Esophagus muscularis mucosa (tissue), 4 donors: Measurements from ENCODE around the gene NME1. TPM values are rescaled to one million over a fixed set of nuclear protein-coding genes. Genes with fewer than 3 reads are reported as not detected.
"Not testable (repeated sequence)": the region's sequence is repeated elsewhere in the genome, so short reads cannot be mapped to it uniquely, and the experiment has no call there.

ENCODE experiments used
- DNase-seq: peaks from one replicate; pipeline ENCODE4 v3.0.0-alpha.2; 2017; ENCODE audit errors: extremely low spot score
- H3K27ac ChIP-seq, 4 donors: fragments of 200-600 bp; sonication (generic); replicated peaks in 1 of 4; 1 replicate in 3 of 4; 2 replicates in 1 of 4; pipeline ENCODE4 v1.5.1; 2016 to 2019; ENCODE audit warnings: mild to moderate bottlenecking in 1 of 4
- H3K27me3 ChIP-seq, 4 donors: fragments of 200-600 bp; sonication (generic); one replicate each; pipeline versions ENCODE4 v1.5.1 to v1.6.0; 2016 to 2019
- H3K36me3 ChIP-seq, 4 donors: fragments of 200-600 bp; sonication (generic); one replicate each; pipeline ENCODE4 v1.5.1; 2016 to 2019
- H3K4me1 ChIP-seq, 4 donors: fragments of 200-600 bp; sonication (generic); one replicate each; pipeline ENCODE4 v1.5.1; 2016 to 2019
- H3K4me3 ChIP-seq, 4 donors: fragments of 200-600 bp; sonication (generic); 1 replicate in 2 of 4; 2 replicates in 2 of 4; pipeline ENCODE4 v1.5.1; 2016 to 2019; ENCODE audit warnings: mild to moderate bottlenecking in 4 of 4, moderate library complexity in 1 of 4
- H3K9me3 ChIP-seq, 4 donors: fragments of 200-600 bp; sonication (generic); 1 replicate in 3 of 4; 2 replicates in 1 of 4; pipeline ENCODE4 v1.5.1; 2016 to 2019
- CTCF ChIP-seq, 3 experiments: fragments of 200-600 bp in 2 of 3; fragments of 450-650 bp in 1 of 3; sonication (generic) in 2 of 3; IDR thresholded peaks; one replicate each; pipeline ENCODE4 v1.5.1; 2017 to 2019; ENCODE audit warnings: antibody characterized with exemption in 3 of 3, mild to moderate bottlenecking in 2 of 3, moderate library complexity in 1 of 3
- EP300 ChIP-seq: sonication (generic); formaldehyde crosslinking; IDR thresholded peaks from one replicate; pipeline ENCODE4 v1.6.1; 2017; ENCODE audit warnings: antibody characterized with exemption
- POLR2A ChIP-seq: fragments of 450-650 bp; IDR thresholded peaks from one replicate; pipeline ENCODE4 v1.6.1; 2017; ENCODE audit warnings: antibody characterized with exemption, moderate library complexity, mild to moderate bottlenecking, low read depth
- POLR2AphosphoS5 ChIP-seq, 2 donors: sonication (generic); formaldehyde crosslinking; IDR thresholded peaks; one replicate each; pipeline ENCODE4 v1.6.1; 2017; ENCODE audit warnings: antibody characterized with exemption in 2 of 2
- WGBS: methylation state at CpG from one replicate; pipeline ENCODE4 v1.1.5; 2018; 5-methylcytosine and 5-hydroxymethylcytosine counted together
- intact Hi-C: fragments of 100-400 bp; cut with DNase I; formaldehyde crosslinking; loops from one replicate; pipeline ENCODE4 v1.15.1; 2023
- total RNA-seq, 4 donors: library from RNA; depleted of rRNA; stranded (reverse); fragments of >200 nt; gene quantifications; one replicate each; pipeline versions ENCODE4 v1.1.0 to v1.2.1, GENCODE V29; 2016

NME1 gene
- 10 to 100 TPM in 3 of 4 donors, 1 to 10 TPM in 1; 9.1 to 32.3 (median 16.3) TPM for total RNA-seq

DNA sequence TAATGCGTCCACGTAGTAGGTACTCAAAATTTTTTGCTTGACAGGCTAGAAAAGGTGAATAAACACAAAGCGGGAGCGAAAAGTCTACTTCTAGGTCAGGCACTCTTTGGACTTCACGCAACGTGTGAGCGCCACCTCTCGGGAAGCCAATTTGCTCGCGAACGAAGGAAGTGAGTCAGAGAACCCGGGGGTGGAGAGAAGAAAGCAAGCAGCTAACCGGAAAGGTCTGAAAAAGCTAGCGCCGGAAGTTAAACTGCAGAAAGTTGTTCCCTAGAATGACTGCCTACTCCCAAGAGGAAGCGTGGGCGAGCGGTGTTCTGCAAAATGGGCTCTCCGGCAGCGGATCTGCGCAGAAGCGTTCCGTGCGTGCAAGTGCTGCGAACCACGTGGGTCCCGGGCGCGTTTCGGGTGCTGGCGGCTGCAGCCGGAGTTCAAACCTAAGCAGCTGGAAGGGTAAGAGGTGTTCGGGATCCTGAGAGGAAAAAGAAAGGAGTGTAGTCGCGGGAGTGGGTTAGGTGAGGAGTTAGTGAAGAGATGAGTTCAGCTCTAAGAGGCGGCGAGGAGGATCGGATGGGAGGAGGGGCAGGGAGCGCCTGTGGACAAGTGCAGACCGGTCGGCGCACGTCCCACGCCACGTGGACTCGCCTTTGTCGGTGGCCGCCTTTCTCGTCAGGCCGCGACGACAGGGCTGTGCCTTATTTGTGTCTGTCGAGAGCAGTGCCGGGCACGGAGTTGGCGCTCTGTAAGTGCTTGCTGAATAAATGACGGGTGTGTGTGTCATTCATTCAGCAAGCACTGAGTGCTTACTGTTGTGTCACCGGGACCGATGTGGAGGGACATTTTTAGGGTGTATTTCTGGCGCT lies at the start of gene NME1:
Gene NME1 (plus strand): TSS at position 350 of the 863 bp plus-strand sequence. CDS start 2,096 bp downstream, outside the sequence.
- Histone ChIP-seq H3K27ac (peak within 1 kb of the TSS; percentile 86 to 91 (median 88)), H3K4me3 (peak within 1 kb of the TSS; percentile 69 to 80 (median 76)), H3K36me3 (peaks cover 0 to 20% (median 12%) of the 10 kb centered on the region in 4 donors), H3K4me1 (peaks cover 15 to 24% (median 19%) of the 10 kb centered on the region in 4 donors), H3K9me3 (no peaks in the 10 kb centered on the region), H3K27me3 (no peaks in the 10 kb centered on the region)
- intact Hi-C loops: loop anchor here (2.0 to 5.0 kb wide), 3 partner anchors 33 to 151 kb away; partner anchors contain the start of gene SPAG9
- TF ChIP-seq CTCF (IDR thresholded peaks at IDR 0.05) (peak; percentile 78 to 89 (median 79)), EP300 (no peak), POLR2A (no peak), POLR2AphosphoS5 (IDR thresholded peaks at IDR 0.05) (peak; percentile 79 to 98)
- DNase-seq: peak; percentile 99
- 0% methylated on average over 54 of the region's 60 CpGs for WGBS

GRCh38 chr17:51107778-51108177 lies 45.6 kb upstream of the NME1 start:
- TF ChIP-seq POLR2A: no peak
- no peak for TF ChIP-seq POLR2AphosphoS5 (IDR thresholded peaks at IDR 0.05)
- no peak for TF ChIP-seq CTCF (IDR thresholded peaks at IDR 0.05)
- no peak for TF ChIP-seq EP300
- no peaks in the 10 kb centered on the region for H3K9me3 ChIP-seq
- no peak overlapping the region for H3K4me3 ChIP-seq
- intact Hi-C loops: no loop called here
- 100% methylated on average over 1 of the region's 1 CpG for WGBS
- no peak for DNase-seq
- H3K27ac ChIP-seq: no peak overlapping the region
- H3K27me3 ChIP-seq: no peaks in the 10 kb centered on the region
- peaks cover 9 to 65% (median 54%) of the 10 kb centered on the region in 4 donors for H3K4me1 ChIP-seq
- H3K36me3 ChIP-seq: peaks cover 0 to 4% (median 0%) of the 10 kb centered on the region in 4 donors

DNA sequence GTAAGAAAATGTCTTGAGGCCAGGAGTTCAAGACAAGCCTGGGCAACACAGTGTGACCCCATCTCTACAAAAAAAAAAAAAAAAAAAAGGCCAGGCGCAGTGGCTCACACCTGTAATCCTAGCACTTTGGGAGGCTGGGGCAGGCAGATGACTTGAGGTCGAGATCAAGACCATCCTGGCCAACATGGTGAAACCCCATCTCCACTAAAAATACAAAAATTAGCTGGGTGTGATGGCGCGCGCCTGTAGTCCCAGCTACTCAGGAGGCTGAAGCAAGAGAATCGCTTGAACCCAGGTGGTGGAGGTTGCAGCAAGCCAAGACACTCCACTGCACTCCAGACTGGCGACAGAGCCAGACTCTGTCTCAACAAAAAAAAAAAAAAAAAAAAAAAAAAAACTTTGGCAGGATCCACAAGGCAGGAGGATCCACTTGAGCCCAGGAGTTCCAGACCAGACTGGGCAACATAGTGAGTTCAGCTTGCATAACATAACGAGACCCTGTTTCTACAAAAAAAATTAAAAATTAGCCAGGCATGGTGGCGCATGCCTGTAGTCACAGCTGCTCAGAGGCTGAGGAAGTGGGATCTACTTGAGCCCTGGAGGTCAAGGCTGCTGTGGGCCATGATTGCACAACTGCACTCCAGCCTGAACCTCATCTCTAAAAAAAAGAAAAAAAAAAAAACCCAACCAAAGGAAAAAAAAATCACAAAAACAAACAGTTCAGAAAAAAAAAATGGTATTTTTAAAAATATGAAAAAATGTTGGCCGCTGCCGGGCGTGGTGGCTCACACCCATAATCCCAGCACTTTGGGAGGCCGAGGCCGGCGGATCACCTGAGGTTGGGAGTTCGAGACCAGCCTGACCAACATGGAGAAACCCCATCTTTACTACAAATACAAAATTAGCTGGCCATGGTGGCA lies 40.8 kb upstream of the NME1 start:
- Histone ChIP-seq H3K27ac (peak overlapping the region in 2 of 4 donors; percentile 22 to 32), H3K4me1 (peaks cover 5 to 57% (median 40%) of the 10 kb centered on the region in 4 donors)
- WGBS: 82% methylated on average over 16 of the region's 16 CpGs
- H3K27me3 ChIP-seq, H3K9me3 ChIP-seq, intact Hi-C loops, DNase-seq, H3K4me3 ChIP-seq, H3K36me3 ChIP-seq: not testable (repeated sequence)
- TF ChIP-seq POLR2AphosphoS5 (IDR thresholded peaks at IDR 0.05): peak in 1 of 2 donors; percentile 34

DNA sequence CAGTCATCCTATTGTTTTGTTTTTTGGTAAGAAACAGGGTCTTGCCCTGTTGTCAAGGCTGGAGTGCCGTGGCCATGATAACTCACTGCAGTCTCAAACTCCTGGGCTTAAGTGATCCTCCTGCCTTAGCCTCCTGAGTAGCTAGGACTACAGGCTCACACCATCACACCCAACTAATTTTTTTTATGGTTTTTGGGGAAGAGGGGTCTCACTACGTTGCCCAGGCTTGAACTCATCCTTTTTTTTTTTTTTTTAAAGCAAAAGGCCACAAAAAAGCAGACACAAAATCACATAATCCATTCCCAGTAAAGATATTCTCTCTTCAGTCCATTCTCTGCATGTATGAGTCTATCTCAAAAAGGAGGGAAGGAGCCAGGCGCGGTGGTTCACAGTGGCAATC lies 38.2 kb upstream of the NME1 start:
- peaks cover 0 to 4% (median 0%) of the 10 kb centered on the region in 4 donors for H3K36me3 ChIP-seq
- no peak for DNase-seq
- H3K27ac ChIP-seq: no peak overlapping the region
- peaks cover 23 to 74% (median 60%) of the 10 kb centered on the region in 4 donors for H3K4me1 ChIP-seq
- H3K4me3 ChIP-seq: no peak overlapping the region
- no peaks in the 10 kb centered on the region for H3K9me3 ChIP-seq
- WGBS: 93% methylated on average over 4 of the region's 4 CpGs
- no peaks in the 10 kb centered on the region for H3K27me3 ChIP-seq
- TF ChIP-seq EP300: no peak
- TF ChIP-seq CTCF (IDR thresholded peaks at IDR 0.05): no peak
- intact Hi-C loops: no loop called here
